SW 1271 (cell line): ENCODE data around the gene GRIK2.

Experiments used
- DNase-seq, 2 experiments: peaks; one replicate each; lab custom pipeline; 2025; lab: John Stamatoyannopoulos, UW

The GRIK2 gene

GRCh38 chr6:101716810-101717209 lies 323.3 kb downstream of the GRIK2 start:
- DNase-seq = no peak

GRCh38 chr6:101719521-101719920 lies 326.0 kb downstream of the GRIK2 start:
- no peak for DNase-seq

- DNase-seq = no peak
Measured at GRCh38 chr6:101722471-101722870, 329.0 kb downstream of the GRIK2 start.

DNA sequence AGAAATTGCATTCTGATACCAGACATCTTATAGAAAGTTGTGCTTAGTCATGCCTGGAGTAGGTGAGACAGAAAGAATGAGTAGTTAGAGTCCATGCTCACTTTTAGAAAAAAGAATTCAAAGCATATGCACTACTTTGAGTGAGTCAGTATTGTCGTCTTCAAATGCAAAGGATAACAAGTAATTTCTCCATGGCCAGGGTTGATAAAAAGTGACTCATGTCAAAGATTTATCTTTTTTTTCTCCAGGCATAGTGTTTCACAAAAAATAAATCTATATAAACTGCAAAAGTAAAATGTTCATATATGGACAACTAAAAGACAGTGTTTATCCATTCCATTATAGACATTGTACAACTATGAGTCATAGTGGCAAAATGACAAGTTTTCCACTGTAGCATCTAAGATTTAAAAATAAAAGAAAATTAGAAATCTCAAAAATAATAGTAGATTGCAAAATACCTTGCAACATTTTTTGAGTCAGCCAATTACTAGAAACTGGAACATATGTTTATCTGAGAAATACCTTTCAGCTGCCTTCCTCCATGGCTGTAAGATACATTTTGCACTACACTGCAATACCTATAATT lies 329.6 kb downstream of the GRIK2 start:
- peak in 1 of 2 experiments; percentile 9 for DNase-seq

DNA sequence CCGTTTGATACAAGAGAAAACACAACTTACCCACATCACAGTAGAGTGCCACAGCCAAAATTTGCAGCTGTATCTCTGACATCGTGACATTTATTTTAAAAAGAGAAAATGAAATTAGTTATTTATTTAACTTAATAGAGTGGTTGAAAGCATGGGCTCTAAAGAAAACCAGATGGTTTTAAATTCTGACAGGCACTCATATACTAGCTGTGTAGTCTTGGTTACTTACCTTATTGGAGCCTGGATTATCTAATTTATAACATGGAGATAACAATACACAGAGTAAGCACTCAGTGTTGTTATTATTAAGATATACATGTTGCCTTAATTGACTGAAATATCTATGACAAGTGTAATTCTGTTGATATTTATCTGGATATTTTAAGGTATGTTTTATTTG lies 334.9 kb downstream of the GRIK2 start:
- DNase-seq = no peak

GRCh38 chr6:101728956-101729355 lies 335.4 kb downstream of the GRIK2 start:
- no peak for DNase-seq

DNA sequence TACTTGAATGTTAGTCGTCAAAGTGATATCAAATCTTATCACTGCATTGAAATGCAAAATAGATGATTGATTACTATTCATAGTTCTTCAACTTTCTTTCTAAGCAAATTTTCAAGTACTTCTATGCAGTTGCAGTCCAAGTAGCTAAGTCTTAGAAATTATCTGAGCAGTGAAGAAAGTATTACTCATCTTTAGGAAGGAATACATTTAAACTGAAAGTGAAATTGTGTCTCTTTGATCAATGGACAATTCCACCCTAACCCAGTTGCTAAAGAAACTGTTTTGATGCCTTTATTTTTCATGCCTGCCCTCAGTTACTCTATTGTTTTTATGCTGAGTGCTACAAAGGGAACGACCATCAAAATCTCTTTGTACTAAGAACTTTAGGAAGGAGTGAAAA lies 337.4 kb downstream of the GRIK2 start:
- no peak for DNase-seq

DNA sequence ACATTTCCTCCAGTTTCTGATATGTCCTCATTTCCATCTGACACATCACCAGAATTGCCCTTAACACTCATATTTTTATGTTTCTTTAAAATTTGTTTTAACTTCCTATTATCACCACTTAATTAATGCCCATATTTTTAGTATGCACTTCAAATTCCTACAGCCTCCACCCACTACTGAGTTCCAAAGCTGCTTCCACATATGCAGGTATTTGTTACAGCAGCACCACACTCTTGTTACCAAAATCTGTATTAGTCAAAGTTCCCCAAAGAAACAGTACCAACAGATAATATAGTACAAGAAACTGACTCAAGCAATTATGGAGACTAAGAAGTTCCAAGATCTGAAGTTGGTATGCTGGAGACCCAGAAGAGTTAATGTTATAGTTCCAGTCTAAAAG lies 340.4 kb downstream of the GRIK2 start:
- DNase-seq = no peak

DNA sequence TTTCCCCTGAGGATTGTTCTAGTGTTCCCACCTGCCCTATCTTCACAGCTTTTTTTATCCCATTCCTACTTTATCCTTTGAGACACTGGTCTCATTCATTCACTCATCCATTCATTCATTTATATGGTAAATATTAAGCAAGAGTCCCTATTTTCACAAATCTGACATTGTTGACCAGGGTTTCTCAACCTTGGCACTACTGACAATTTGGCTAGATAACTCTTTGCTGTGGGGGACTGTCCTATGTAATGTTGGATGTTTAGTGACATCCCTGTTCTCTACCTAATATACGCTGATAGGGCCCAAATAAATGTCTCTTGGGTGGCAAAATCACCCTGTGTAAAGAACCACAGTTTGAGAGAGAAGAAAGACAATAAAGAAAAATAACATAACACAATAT lies 345.0 kb downstream of the GRIK2 start:
- DNase-seq = no peak

GRCh38 chr6:101740631-101741030 lies 347.1 kb downstream of the GRIK2 start:
- no peak for DNase-seq

DNA sequence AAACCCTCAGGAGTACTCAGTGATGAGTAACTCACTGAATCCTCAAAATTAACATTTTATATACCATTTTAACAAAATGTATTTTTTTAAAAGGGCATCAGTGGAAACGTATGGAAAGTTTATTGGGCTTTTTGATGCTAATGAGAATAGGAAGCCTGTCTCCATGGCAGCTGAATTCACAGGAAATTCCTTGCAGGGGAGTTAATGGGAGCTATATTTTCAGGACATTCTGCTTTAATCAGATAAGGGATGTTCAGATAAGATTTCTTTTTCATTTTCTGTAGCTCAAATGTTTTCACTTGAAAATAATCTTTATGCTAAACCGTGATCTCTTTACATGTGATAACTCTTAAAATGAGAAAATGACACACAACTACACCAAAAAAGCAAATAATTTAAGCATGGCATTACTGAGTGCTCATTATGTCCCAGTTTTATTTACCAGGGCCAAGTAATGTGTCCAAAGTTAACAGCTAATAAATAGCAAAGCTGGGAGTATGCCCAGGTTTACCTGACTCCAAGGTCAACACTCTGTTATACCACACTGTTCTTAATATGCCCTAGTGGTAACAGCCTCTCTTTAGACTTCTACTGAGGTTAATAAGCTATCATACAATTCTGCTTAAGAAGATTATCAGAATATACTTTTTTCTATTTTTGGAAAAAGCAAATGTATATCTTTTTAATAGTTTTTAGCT lies 348.1 kb downstream of the GRIK2 start:
- no peak for DNase-seq

DNA sequence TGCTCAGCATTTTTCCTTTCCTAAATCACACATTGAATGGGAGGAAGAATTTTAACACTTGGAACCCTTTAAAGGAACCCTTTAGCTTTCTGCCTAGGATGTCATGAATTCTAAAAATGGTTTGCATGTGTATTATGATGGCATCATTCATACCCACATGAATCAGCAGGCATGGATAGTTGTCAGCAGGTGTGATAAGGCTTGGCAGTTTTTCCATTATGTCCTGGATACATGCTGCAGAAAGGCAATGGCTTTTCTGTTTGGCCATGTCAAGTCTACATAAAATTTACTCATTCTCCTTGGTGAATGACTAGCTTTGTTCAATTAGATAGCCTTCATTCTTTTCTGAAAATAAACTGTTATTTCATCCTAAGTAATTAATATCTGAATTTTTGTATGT lies 353.7 kb downstream of the GRIK2 start:
- DNase-seq = no peak

- DNase-seq = no peak
Measured at GRCh38 chr6:101747716-101748115, 354.2 kb downstream of the GRIK2 start.

- DNase-seq = no peak
Measured at GRCh38 chr6:101755931-101756330, 362.4 kb downstream of the GRIK2 start.

- DNase-seq = no peak
Measured at GRCh38 chr6:101758368-101758767, 364.9 kb downstream of the GRIK2 start.

- no peak for DNase-seq
Measured at GRCh38 chr6:101760843-101761621, 367.5 kb downstream of the GRIK2 start.

GRCh38 chr6:101762851-101763250 lies 369.3 kb downstream of the GRIK2 start:
- DNase-seq = no peak

DNA sequence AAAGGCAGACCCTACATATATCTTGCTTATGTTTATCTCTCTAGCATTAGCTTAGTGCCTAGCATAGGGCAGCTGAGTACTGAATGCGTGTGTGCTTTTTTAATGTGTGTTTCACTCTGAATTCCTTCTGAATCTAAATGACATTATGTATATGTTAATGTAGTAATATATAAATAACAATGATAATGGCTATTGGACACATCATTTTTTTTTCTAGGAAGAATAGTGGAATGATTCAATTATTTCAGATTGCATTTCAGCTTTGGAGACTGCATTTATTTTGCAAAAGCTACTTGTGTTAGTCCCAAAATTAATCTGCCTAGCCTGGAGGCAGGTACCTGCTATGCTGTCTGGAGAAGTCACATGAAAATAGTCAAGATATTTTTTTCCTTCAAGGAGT lies 371.8 kb downstream of the GRIK2 start:
- DNase-seq = no peak

DNA sequence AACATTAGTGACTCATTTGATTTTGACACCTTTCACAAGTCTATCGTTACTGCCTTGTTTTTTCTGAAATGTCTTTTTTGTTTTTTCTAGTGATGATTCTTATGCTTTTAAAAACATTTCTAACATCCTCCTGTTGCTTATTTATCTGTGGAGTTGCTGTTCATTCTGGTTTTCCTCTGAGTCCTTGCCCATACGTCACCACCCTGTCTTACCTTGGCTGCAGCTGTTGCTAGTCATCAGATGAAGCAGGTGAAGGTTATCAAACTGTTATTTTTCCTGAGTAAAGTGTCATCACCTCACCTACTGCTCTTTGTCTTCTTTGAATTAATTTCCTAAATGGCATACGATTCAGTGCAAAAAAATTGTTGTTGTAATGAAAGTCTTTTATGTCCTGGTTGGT lies 376.6 kb downstream of the GRIK2 start:
- DNase-seq = no peak

- DNase-seq = no peak
Measured at GRCh38 chr6:101776919-101777350, 383.4 kb downstream of the GRIK2 start.

GRCh38 chr6:101777646-101778045 lies 384.1 kb downstream of the GRIK2 start:
- no peak for DNase-seq

DNA sequence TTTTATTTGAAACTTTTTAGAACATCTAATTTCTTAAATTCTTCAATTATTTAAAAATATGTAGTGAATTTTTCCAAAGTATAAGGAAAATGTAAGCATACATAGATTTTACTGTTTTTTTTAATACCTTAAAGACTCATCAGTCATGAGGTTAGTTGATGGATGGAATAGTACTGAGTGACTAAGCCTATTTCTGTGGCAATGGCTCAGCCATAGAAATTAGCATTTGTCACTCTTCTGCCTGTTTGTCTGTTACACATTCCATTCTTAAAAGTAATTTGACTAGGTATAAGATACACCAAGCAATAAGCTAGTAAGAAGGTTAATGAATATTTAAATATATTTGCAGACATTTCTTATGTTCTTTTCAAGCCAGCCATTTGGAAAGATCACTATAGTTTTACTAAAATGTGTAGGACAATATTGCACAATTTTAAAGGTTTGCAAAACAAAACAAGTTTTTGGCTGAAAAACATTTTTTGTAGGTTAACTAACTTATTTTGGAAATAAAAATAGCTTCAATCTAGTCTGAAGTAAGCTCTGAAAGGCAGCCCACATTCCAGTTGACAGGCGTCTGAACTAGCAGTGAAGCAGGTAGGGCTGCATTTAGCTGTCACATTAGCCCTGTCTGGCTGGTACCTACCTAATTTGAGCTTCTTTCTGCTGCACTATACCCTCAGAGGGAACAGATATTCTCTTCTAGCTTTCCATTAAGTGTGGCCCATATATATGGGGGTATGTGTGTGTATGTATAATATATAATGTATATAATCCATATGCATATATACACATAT lies 385.7 kb downstream of the GRIK2 start:
- peak in 1 of 2 experiments; percentile 7 for DNase-seq
